Stomach smooth muscle (tissue), 2 donors: ENCODE data around the gene PARP16.
A peak's percentile ranks its signal among the peaks of the same experiment; 100 is the strongest.

ENCODE experiments used
- H3K27ac ChIP-seq: one replicate; pipeline ENCODE4 v1.7.0; 2013; ENCODE audit warnings: mild to moderate bottlenecking, low read length, inconsistent platforms
- H3K27me3 ChIP-seq, 2 donors: one replicate each; pipeline ENCODE4 v1.7.0; 2013; ENCODE audit warnings: low read length in 2 of 2; ENCODE audit not compliant: insufficient read depth in 2 of 2, control insufficient read depth in 1 of 2
- H3K36me3 ChIP-seq, 2 donors: one replicate each; pipeline ENCODE4 v1.7.0; 2013; ENCODE audit warnings: low read length in 2 of 2; ENCODE audit not compliant: control insufficient read depth in 2 of 2, insufficient read depth in 2 of 2
- H3K4me1 ChIP-seq: one replicate; pipeline ENCODE4 v1.7.0; 2013; ENCODE audit warnings: low read length; ENCODE audit not compliant: control insufficient read depth, insufficient read depth
- H3K4me3 ChIP-seq, 2 donors: one replicate each; pipeline ENCODE4 v1.7.0; 2013; ENCODE audit warnings: low read length in 2 of 2
- H3K9ac ChIP-seq, 2 donors: one replicate each; pipeline ENCODE4 v1.7.0; 2013; ENCODE audit warnings: low read length in 2 of 2, mild to moderate bottlenecking in 1 of 2
- H3K9me3 ChIP-seq, 2 donors: one replicate each; pipeline ENCODE4 v1.7.0; 2013; ENCODE audit warnings: low read length in 2 of 2; ENCODE audit not compliant: control insufficient read depth in 2 of 2
- donor health status: healthy.
- donor health status: Pancreatic carcinoma.

The PARP16 gene

GRCh38 chr15:65292938-65293518 lies 6.3 kb upstream of the PARP16 start:
- Histone ChIP-seq H3K27me3 (no peaks in the 10 kb centered on the region), H3K4me3 (no peak overlapping the region), H3K9ac (no peak overlapping the region), H3K27ac (no peak overlapping the region), H3K4me1 (no peaks in the 10 kb centered on the region), H3K9me3 (no peaks in the 10 kb centered on the region), H3K36me3 (no peaks in the 10 kb centered on the region)

GRCh38 chr15:65290228-65290627 lies 3.5 kb upstream of the PARP16 start:
- H3K4me3 ChIP-seq = no peak overlapping the region
- H3K36me3 ChIP-seq = no peaks in the 10 kb centered on the region
- peaks cover 16% of the 10 kb centered on the region for H3K4me1 ChIP-seq
- no peaks in the 10 kb centered on the region for H3K27me3 ChIP-seq
- no peaks in the 10 kb centered on the region for H3K9me3 ChIP-seq
- no peak overlapping the region for H3K9ac ChIP-seq
- H3K27ac ChIP-seq = no peak overlapping the region

GRCh38 chr15:65289261-65289854 lies 2.7 kb upstream of the PARP16 start:
- no peaks in the 10 kb centered on the region for H3K9me3 ChIP-seq
- no peaks in the 10 kb centered on the region for H3K36me3 ChIP-seq
- no peak overlapping the region for H3K27ac ChIP-seq
- H3K4me3 ChIP-seq = no peak overlapping the region
- H3K4me1 ChIP-seq = peaks cover 19% of the 10 kb centered on the region
- H3K9ac ChIP-seq = no peak overlapping the region
- H3K27me3 ChIP-seq = no peaks in the 10 kb centered on the region

GRCh38 chr15:65287520-65287855 lies 805 bp upstream of the PARP16 start:
- no peaks in the 10 kb centered on the region for H3K27me3 ChIP-seq
- peaks cover 29% of the 10 kb centered on the region for H3K4me1 ChIP-seq
- H3K36me3 ChIP-seq = no peaks in the 10 kb centered on the region
- no peaks in the 10 kb centered on the region for H3K9me3 ChIP-seq
- peak overlapping the region; percentile 47 to 76 for H3K9ac ChIP-seq
- peak overlapping the region in 1 of 2 donors; percentile 89 for H3K4me3 ChIP-seq
- peak overlapping the region; percentile 76 for H3K27ac ChIP-seq

GRCh38 chr15:65286069-65286703 lies 497 bp downstream of the PARP16 start:
- H3K27me3 ChIP-seq = no peaks in the 10 kb centered on the region
- no peaks in the 10 kb centered on the region for H3K9me3 ChIP-seq
- H3K4me1 ChIP-seq = peaks cover 29% of the 10 kb centered on the region
- no peaks in the 10 kb centered on the region for H3K36me3 ChIP-seq
- H3K27ac ChIP-seq = peak overlapping the region; percentile 76
- H3K4me3 ChIP-seq = peak overlapping the region; percentile 69 to 89
- peak overlapping the region; percentile 76 to 85 for H3K9ac ChIP-seq

GRCh38 chr15:65285291-65286068 lies 1.2 kb downstream of the PARP16 start:
- Histone ChIP-seq H3K27me3 (no peaks in the 10 kb centered on the region), H3K27ac (peak overlapping the region; percentile 76), H3K4me3 (peak overlapping the region; percentile 69 to 89), H3K36me3 (no peaks in the 10 kb centered on the region), H3K9me3 (no peaks in the 10 kb centered on the region), H3K4me1 (peaks cover 29% of the 10 kb centered on the region), H3K9ac (peak overlapping the region; percentile 76 to 85)

GRCh38 chr15:65278480-65278879 lies 8.2 kb downstream of the PARP16 start:
- Histone ChIP-seq H3K9me3 (no peaks in the 10 kb centered on the region), H3K27ac (no peak overlapping the region), H3K36me3 (peaks cover 0 to 8% of the 10 kb centered on the region in 2 donors), H3K4me1 (peaks cover 5% of the 10 kb centered on the region), H3K4me3 (no peak overlapping the region), H3K27me3 (no peaks in the 10 kb centered on the region), H3K9ac (peak overlapping the region in 1 of 2 donors; percentile 42)

GRCh38 chr15:65277015-65277414 lies 9.7 kb downstream of the PARP16 start:
- Histone ChIP-seq H3K9ac (no peak overlapping the region), H3K4me3 (no peak overlapping the region), H3K4me1 (no peaks in the 10 kb centered on the region), H3K36me3 (peaks cover 0 to 8% of the 10 kb centered on the region in 2 donors), H3K9me3 (no peaks in the 10 kb centered on the region), H3K27me3 (no peaks in the 10 kb centered on the region), H3K27ac (no peak overlapping the region)

GRCh38 chr15:65275728-65276126 lies 11.0 kb downstream of the PARP16 start:
- Histone ChIP-seq H3K36me3 (peaks cover 0 to 8% of the 10 kb centered on the region in 2 donors), H3K27me3 (no peaks in the 10 kb centered on the region), H3K4me1 (peaks cover under 1% of the 10 kb centered on the region), H3K9ac (no peak overlapping the region), H3K4me3 (no peak overlapping the region), H3K27ac (no peak overlapping the region), H3K9me3 (no peaks in the 10 kb centered on the region)

- Histone ChIP-seq H3K9ac (no peak overlapping the region), H3K4me3 (no peak overlapping the region), H3K9me3 (no peaks in the 10 kb centered on the region), H3K4me1 (peaks cover 6% of the 10 kb centered on the region), H3K27ac (no peak overlapping the region), H3K27me3 (no peaks in the 10 kb centered on the region), H3K36me3 (peaks cover 2 to 8% of the 10 kb centered on the region in 2 donors)
Measured at GRCh38 chr15:65275104-65275727, 11.5 kb downstream of the PARP16 start.
